Activated CD4-positive, alpha-beta T cell treated with anti-CD3 and anti-CD28 coated beads, Interleukin-2, amount 50 U/mL, for 1 hour (primary cell): ENCODE data around the gene ST3GAL4.
"Not testable (repeated sequence)": the region's sequence is repeated elsewhere in the genome, so short reads cannot be mapped to it uniquely, and the experiment has no call there.

Experiments
- DNase-seq: peaks from one replicate; pipeline ENCODE4 v3.0.0-alpha.2; 2020

The ST3GAL4 gene

GRCh38 chr11:126355324-126355925 lies at the start of gene ST3GAL4:
ST3GAL4 (plus strand) TSS chr11:126355686; CDS start chr11:126406156, 50,470 bp downstream.
- DNase-seq, result peak; percentile 49

- DNase-seq, result no peak
Measured at GRCh38 chr11:126305699-126306098, 49.8 kb upstream of the ST3GAL4 start.

GRCh38 chr11:126307706-126308105 lies 47.8 kb upstream of the ST3GAL4 start:
- DNase-seq, result no peak

- no peak for DNase-seq
Measured at GRCh38 chr11:126308271-126308671, 47.2 kb upstream of the ST3GAL4 start.

- not testable (repeated sequence) for DNase-seq
Measured at GRCh38 chr11:126308771-126309170, 46.7 kb upstream of the ST3GAL4 start.

- DNase-seq, result peak; percentile 50
Measured at GRCh38 chr11:126310200-126310991, 45.1 kb upstream of the ST3GAL4 start.

GRCh38 chr11:126310992-126311310 lies 44.5 kb upstream of the ST3GAL4 start:
- no peak for DNase-seq

GRCh38 chr11:126311401-126312291 lies 43.8 kb upstream of the ST3GAL4 start:
- DNase-seq, result no peak

GRCh38 chr11:126312961-126313360 lies 42.5 kb upstream of the ST3GAL4 start:
- DNase-seq, result no peak

GRCh38 chr11:126313826-126314225 lies 41.7 kb upstream of the ST3GAL4 start:
- no peak for DNase-seq

- no peak for DNase-seq
Measured at GRCh38 chr11:126317432-126317755, 38.1 kb upstream of the ST3GAL4 start.

- DNase-seq, result no peak
Measured at GRCh38 chr11:126317756-126318573, 37.5 kb upstream of the ST3GAL4 start.

GRCh38 chr11:126318574-126319373 lies 36.7 kb upstream of the ST3GAL4 start:
- no peak for DNase-seq

GRCh38 chr11:126319374-126319740 lies 36.1 kb upstream of the ST3GAL4 start:
- DNase-seq, result no peak

- DNase-seq, result no peak
Measured at GRCh38 chr11:126322996-126323395, 32.5 kb upstream of the ST3GAL4 start.

- no peak for DNase-seq
Measured at GRCh38 chr11:126327281-126328000, 28.0 kb upstream of the ST3GAL4 start.

- no peak for DNase-seq
Measured at GRCh38 chr11:126328001-126328390, 27.5 kb upstream of the ST3GAL4 start.

GRCh38 chr11:126328444-126328843 lies 27.0 kb upstream of the ST3GAL4 start:
- no peak for DNase-seq

- DNase-seq, result no peak
Measured at GRCh38 chr11:126328938-126329643, 26.4 kb upstream of the ST3GAL4 start.

GRCh38 chr11:126329644-126330211 lies 25.8 kb upstream of the ST3GAL4 start:
- DNase-seq, result no peak
